BJ (cell line): ENCODE results near the gene CES3. TPM values are rescaled to one million over a fixed set of nuclear protein-coding genes. Genes with fewer than 3 reads are reported as not detected.

ENCODE experiments used
- CTCF ChIA-PET: fragments of 350-600 bp; formaldehyde crosslinking; extraction: SDS; loops from one replicate; lab custom pipeline; 2021; ENCODE audit warnings: antibody characterized with exemption, inconsistent platforms; lab: Yijun Ruan, JAX
- POLR2A ChIA-PET: fragments of 300-600 bp; sonication (Branson Sonifier 250); formaldehyde crosslinking; extraction: SDS; loops from one replicate; lab custom pipeline; 2021; ENCODE audit warnings: antibody characterized with exemption; lab: Charles Lee
- DNase-seq: peaks from one replicate; pipeline ENCODE4 v3.0.0-alpha.2; 2011; ENCODE audit warnings: low read depth
- H3K27me3 ChIP-seq: 2 replicates; pipeline ENCODE4 v1.6.0; 2011; ENCODE audit warnings: low read length; ENCODE audit not compliant: control insufficient read depth, insufficient read depth
- H3K36me3 ChIP-seq: 2 replicates; pipeline ENCODE4 v1.5.1; 2011; ENCODE audit warnings: low read length; ENCODE audit not compliant: control insufficient read depth, insufficient read depth
- H3K4me3 ChIP-seq: 2 replicates; pipeline ENCODE4 v1.5.1; 2011; ENCODE audit warnings: low read depth, mild to moderate bottlenecking, control low read depth, low read length
- polyA plus RNA-seq: library from polyadenylated mRNA; depleted of rRNA; stranded (reverse); fragments of >200 nt; gene quantifications from 2 replicates; pipeline ENCODE4 v1.2.3, GENCODE V29; 2011
- TF ChIP-seq, protein P1 (sequence below): IDR thresholded peaks from 2 replicates; pipeline ENCODE4 v1.5.1; 2011; ENCODE audit warnings: low read depth, mild to moderate bottlenecking, control low read depth, inconsistent platforms, low read length, moderate library complexity; ENCODE audit not compliant: insufficient read depth

The CES3 gene
- polyA plus RNA-seq, 1 experiment = 0.13 TPM

DNA sequence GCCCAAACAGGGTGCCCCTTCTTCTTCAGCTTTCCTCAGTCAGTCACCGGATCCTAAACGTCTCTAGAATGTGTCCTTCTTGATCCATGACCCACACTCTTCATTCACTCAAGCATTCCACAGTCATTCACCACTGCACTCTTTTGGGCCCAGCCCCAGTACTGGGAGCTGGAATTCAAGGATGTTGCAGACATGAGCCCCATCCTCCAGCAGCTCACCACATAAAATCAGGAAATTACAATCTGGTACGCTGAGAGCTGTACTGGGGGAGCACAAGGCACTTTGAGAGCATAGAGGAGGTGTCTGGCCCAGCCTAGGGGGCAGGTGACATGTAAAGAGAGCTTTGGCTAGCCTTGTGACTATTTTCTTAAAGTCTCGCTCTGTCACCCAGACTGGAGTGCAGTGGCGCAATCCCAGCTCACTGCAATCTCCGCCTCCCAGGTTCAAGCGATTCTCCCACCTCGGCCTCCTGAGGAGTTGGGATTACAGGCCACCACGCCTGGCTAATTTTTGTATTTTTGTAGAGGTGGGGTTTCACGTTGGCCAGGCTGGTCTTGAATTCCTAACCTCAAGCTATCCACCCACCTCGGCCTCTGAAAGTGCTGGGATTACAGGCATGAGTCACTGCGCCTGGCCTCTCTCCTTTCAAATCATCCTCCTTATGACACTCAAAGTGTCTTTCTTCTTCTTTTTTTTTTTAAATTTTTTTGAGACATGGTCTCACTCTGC, 46.0 kb downstream of the CES3 start:
- POLR2A ChIA-PET = no interaction called here
- Histone ChIP-seq H3K4me3 (no peak overlapping the region), H3K36me3 (no peaks in the 10 kb centered on the region), H3K27me3 (no peaks in the 10 kb centered on the region)
- no peak for DNase-seq
- CTCF ChIA-PET = interaction anchor here (0.7 to 1.5 kb wide), 7 partner anchors 11 to 163 kb away, joined by 3 to 5 read pairs (median 3); partner anchors contain the start of gene NOL3
- TF ChIP-seq, protein P1, sequence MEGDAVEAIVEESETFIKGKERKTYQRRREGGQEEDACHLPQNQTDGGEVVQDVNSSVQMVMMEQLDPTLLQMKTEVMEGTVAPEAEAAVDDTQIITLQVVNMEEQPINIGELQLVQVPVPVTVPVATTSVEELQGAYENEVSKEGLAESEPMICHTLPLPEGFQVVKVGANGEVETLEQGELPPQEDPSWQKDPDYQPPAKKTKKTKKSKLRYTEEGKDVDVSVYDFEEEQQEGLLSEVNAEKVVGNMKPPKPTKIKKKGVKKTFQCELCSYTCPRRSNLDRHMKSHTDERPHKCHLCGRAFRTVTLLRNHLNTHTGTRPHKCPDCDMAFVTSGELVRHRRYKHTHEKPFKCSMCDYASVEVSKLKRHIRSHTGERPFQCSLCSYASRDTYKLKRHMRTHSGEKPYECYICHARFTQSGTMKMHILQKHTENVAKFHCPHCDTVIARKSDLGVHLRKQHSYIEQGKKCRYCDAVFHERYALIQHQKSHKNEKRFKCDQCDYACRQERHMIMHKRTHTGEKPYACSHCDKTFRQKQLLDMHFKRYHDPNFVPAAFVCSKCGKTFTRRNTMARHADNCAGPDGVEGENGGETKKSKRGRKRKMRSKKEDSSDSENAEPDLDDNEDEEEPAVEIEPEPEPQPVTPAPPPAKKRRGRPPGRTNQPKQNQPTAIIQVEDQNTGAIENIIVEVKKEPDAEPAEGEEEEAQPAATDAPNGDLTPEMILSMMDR = no peak

DNA sequence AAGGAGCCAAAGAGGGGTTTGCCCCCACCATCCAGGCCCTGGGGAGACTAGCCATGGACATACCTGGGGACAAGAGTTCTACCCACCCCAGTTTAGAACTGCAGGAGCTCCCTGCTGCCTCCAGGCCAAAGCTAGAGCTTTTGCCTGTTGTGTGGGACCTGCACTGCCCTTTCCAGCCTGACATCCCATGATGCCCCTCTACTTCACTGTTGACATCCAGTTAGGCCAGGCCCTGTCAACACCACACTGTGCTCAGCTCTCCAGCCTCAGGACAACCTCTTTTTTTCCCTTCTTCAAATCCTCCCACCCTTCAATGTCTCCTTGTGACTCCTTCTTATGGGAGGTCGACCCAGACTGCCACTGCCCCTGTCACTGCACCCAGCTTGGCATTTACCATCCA, 48.1 kb downstream of the CES3 start:
- no peaks in the 10 kb centered on the region for H3K27me3 ChIP-seq
- TF ChIP-seq, protein P1 = no peak
- DNase-seq = no peak
- H3K4me3 ChIP-seq = no peak overlapping the region
- H3K36me3 ChIP-seq = no peaks in the 10 kb centered on the region
- ChIA-PET POLR2A (no interaction called here), CTCF (interaction anchor here (0.7 to 1.5 kb wide), 4 partner anchors 8 to 48 kb away, joined by 3 to 5 read pairs (median 4); partner anchors contain the start of genes CES3 and CES4A)

DNA sequence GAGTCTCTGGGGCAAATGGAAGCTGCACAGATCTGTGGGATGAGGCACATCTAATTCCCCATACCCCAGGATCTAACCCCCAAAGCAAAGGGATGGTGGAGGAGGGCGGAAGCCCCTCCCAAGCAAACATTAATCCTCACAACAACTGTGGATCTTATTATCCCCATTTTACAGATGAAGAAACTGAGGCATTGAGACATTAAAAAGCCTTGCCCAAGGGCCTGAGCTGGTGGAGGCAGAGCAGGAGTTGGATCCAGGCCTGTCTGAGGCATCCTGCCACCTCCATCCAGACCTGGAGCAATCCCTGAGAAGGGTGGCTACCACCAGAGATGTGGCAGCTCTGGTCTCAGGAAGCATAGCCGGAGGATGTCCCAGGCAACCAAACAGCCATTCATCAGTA, 50.2 kb downstream of the CES3 start:
- Histone ChIP-seq H3K36me3 (no peaks in the 10 kb centered on the region), H3K27me3 (no peaks in the 10 kb centered on the region), H3K4me3 (no peak overlapping the region)
- no peak for DNase-seq
- TF ChIP-seq, protein P1 = no peak
- ChIA-PET CTCF (interaction anchor here (0.7 to 3.4 kb wide), 4 partner anchors 39 to 144 kb away, joined by 3 to 29 read pairs (median 5); no protein-coding TSS in a partner anchor), POLR2A (no interaction called here)

DNA sequence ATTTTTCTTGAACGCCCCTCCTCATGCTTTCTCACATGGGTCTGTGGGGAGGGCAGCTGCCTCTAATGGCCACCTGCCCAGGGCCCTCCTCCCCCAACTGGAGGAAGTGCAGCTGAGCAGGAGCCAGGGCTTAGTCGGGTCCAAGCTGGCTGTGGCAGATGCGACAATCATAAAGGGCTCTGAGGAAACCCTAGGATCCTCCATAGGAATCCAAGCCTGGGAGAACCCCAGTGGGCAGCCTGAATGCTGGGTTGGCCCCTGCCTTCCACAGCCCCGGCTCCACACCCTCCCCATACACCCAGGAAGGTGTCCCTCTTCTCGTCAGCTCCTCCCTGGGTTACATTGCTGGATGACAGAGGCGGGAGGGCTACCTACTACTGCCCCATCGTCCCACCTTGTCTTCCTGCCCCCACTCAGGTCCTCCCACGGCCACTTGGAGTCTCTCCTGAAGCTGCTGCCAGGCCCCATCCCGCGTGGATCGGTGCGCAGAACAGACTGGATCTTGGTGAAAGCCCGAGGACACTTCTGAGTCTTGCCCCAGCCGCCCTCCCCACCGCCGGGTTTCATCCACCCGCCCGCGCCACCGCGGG, 52.3 kb downstream of the CES3 start:
- H3K36me3 ChIP-seq = no peaks in the 10 kb centered on the region
- TF ChIP-seq, protein P1 = no peak
- POLR2A ChIA-PET = no interaction called here
- peak overlapping the region; percentile 39 for H3K4me3 ChIP-seq
- DNase-seq = no peak
- CTCF ChIA-PET = interaction anchor here (0.7 to 7.8 kb wide), 10 partner anchors 12 to 164 kb away, joined by 3 to 67 read pairs (median 3); partner anchors contain the start of gene NOL3
- H3K27me3 ChIP-seq = no peaks in the 10 kb centered on the region

DNA sequence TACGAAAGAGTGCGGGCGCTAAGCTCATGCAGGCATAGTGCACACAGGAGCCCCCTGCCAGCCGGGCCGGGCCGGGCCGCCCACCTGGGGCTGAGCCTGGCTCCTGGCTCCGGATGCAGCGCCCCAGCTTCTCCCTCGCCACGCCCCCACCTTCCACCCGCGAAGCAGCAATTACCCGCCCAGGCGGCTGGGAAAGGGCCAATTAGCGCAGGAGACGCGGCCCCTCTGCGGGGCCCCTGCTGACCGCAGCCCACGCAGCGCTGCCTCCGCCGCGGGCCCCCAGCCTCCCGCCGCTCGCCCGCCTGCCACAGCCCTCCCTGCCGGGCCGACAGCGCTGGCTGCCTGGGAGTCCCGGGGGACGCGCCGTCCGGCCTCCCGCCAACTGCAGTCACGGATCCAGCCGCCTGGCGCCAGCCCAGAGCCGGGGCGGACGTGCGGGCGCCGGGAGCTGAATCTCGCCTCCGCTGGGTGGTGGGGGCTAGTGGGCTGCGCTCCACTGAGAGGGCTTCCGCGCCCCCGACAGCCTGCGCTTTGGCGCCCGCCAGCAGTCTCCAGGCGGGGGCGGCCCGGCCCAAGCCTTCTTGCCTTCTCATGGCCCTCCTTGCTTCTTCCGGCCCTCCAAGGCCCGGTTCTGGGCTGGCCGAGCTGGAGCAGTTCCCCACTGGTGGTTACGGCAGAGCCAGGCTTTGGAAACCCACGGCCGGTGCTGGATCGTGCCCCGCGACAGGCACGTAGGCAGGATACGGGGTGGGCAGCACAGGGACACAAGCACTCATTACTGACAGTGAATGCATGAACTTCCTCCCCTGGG, 53.0 kb downstream of the CES3 start:
- Histone ChIP-seq H3K4me3 (peak overlapping the region; percentile 39), H3K36me3 (no peaks in the 10 kb centered on the region), H3K27me3 (no peaks in the 10 kb centered on the region)
- POLR2A ChIA-PET = no interaction called here
- DNase-seq = no peak
- TF ChIP-seq, protein P1 = 0 out of 2 replicates have a peak, but pooled peaks have one; percentile 15
- CTCF ChIA-PET = interaction anchor here (1.1 to 7.8 kb wide), 8 partner anchors 30 to 163 kb away, joined by 3 to 67 read pairs (median 4); no protein-coding TSS in a partner anchor
